Measurements from ENCODE around the gene INHBB.
A peak's percentile ranks its signal among the peaks of the same experiment; 100 is the strongest.
"Not testable (repeated sequence)": the region's sequence is repeated elsewhere in the genome, so short reads cannot be mapped to it uniquely, and the experiment has no call there.

The INHBB gene

GRCh38 chr2:120346026-120346666, at the start of gene INHBB:
Gene INHBB, plus strand, starts transcription at chr2:120346136. Its CDS starts 53 bp downstream, at chr2:120346189.
- no peak for DNase-seq

GRCh38 chr2:120298173-120298835, 47.6 kb upstream of the INHBB start:
- DNase-seq, result no peak

DNA sequence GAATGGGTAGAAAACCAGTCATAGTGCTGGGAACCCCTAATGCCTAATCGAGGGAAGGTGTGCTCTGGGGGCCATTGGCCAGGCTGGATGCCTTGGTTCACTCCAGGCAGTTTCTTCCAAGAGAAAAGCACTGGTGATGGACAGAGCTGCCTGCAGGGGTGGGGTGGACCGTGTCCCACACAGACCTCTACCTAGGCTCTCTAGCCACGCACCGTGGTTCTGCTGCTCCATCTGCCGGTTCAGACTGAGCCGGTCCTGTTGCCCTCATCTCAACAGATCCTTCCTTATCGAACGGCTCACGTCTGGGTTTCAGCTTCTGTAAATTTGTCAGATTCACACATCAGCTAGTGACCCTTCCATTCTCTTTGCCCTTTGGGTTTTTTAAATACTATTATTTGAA, 46.9 kb upstream of the INHBB start:
- DNase-seq, result no peak

- DNase-seq, result no peak
Measured at GRCh38 chr2:120299561-120299960, 46.4 kb upstream of the INHBB start.

DNA sequence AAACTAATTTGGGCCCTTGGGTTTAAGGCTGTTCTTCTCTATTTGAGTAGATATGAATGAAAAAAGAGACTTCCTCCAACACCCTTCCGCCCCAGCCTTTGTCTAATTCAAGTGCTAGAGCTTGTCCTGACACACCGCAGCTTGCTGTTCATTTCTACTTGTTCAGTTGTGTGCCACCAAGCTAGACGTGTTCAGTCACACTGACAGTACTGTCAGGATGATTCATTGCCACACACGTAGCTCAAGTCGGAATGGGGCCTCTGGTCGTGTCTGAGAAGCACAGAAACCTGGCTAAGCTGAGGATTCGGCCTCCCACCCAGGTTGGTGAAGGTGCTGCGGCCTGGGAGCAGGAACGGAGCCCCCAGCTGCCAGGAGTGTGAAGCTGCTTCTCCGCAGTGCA, 45.6 kb upstream of the INHBB start:
- no peak for DNase-seq

GRCh38 chr2:120301284-120301683, 44.7 kb upstream of the INHBB start:
- no peak for DNase-seq

- DNase-seq, result no peak
Measured at GRCh38 chr2:120302301-120302700, 43.6 kb upstream of the INHBB start.

- no peak for DNase-seq
Measured at GRCh38 chr2:120303177-120303576, 42.8 kb upstream of the INHBB start.

DNA sequence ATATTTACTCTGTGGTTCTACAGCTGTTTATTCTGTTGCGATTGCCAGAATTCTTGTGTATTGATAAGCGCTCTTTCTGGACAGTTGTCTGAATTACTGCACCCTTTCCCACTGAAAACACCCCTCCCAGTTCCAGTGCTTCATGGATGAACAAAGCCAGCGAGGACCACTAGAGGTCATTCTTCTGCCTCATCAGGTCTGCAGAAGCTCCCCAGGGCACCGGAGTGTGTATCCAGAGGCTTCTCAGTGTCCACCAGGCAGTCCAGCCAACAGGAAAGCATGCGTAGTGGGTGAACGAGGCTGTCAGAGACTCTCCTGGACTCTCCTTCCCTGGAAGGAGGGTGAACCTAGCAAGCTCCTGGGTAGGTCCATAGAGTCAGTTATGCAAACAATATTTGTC, 40.6 kb upstream of the INHBB start:
- peak; percentile 28 for DNase-seq

DNA sequence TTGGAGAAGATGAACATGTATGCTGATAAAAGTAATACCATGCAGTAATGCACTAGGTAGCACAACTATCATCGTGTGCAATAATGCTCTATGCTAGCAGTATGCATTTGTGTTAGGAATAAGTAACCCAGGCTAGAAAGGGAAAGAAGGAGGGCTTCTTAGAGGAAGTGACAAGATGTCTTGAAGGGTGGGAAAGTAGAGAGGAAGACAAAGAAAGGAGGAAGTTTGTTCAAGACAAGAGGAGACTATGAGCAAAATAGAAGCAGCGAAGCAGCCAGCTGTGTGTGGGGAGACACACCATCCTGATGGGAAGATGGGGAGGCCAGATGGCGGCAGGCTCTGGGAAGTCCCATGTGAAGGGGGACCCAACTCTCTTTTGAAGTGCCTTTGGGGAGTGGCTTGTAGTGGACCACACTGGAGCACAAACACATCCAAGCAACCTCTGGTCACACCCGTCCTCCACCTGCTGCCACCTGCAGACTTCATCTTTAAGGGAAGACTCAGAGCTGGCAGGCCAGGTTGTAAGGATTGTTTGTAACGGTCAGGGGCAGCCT, 39.9 kb upstream of the INHBB start:
- no peak for DNase-seq

GRCh38 chr2:120307482-120307881, 38.5 kb upstream of the INHBB start:
- DNase-seq, result no peak

DNA sequence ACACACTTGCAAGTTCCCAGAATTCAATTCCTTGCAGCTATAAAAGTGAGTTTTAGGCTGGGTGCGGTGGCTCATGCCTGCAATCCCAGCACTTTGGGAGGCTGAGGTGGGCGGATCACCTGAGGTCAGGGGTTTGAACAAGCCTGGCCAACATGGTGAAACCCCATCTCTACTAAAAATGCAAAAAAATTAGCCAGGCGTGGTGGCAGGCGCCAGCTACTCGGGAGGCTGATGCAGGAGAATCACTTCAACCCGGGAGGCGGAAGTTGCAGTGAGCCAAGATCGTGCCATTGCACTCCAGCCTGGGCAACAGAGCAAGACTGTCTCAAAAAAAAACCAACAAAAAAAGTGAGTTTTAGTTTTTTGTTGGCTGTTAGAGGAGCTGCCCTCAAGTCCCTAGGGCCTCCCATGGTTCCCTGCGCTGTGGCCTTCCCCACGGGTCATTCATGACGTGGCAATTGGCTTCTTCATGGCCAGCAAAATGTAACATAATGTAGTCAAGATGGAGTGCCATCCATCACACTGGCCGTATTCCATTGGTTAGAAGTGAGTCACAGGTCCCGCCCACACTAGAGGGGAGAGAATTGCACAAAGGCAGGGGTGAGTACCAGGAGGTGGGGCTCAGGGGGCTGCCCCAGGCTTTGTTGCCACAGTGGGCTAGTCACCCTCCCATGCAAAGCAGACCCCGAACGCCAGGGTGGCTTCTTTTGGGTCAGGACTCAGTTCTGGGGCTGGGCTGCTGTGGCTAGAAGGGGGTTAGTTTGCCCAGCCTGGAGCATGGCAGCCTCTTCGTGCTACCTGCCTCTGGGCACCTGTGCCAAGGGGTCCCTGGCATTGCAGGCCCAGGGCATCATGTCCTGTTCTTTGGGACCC, 37.7 kb upstream of the INHBB start:
- no peak for DNase-seq

DNA sequence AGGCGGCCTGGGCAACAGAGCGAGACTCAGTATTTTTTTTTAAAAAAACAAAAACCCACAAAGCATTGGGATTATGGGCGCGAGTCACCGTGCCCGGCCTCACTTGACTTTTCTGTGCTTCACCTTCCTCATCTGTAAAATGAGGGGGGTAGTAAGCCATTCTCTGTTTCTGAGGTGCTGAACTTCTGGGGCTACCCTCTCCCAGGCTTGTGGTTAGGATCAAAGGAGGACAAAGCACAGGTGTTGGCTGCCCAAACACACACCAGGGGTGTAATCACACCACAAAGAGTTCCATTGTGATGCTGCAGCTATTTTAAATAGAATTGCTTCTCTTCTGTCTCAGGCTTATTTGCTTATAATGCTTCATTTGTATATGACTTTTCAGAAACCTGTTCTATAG, 35.8 kb upstream of the INHBB start:
- DNase-seq, result no peak

GRCh38 chr2:120310841-120311240, 35.1 kb upstream of the INHBB start:
- DNase-seq, result not testable (repeated sequence)

DNA sequence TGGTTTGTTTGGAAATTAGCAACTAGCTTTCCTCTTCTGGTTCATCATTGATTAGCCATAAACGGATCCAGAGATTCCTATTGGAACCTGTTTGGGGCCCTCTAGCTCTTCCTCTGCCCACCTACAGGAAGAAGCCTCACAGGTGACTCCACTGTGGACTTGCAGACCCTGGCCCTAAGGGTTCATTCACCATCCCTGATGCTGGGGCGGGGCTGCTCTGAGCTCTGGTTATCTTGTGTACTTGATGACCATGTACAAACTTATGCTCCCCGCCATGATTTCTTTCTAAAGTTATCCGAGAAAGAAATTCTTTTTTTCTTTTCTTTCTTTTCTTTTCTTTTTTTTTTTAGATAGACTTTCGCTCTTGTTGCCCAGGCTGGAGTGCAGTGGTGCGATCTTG, 33.9 kb upstream of the INHBB start:
- no peak for DNase-seq

GRCh38 chr2:120312860-120313694, 32.9 kb upstream of the INHBB start:
- DNase-seq, result peak; percentile 67

- no peak for DNase-seq
Measured at GRCh38 chr2:120313695-120314615, 32.0 kb upstream of the INHBB start.

DNA sequence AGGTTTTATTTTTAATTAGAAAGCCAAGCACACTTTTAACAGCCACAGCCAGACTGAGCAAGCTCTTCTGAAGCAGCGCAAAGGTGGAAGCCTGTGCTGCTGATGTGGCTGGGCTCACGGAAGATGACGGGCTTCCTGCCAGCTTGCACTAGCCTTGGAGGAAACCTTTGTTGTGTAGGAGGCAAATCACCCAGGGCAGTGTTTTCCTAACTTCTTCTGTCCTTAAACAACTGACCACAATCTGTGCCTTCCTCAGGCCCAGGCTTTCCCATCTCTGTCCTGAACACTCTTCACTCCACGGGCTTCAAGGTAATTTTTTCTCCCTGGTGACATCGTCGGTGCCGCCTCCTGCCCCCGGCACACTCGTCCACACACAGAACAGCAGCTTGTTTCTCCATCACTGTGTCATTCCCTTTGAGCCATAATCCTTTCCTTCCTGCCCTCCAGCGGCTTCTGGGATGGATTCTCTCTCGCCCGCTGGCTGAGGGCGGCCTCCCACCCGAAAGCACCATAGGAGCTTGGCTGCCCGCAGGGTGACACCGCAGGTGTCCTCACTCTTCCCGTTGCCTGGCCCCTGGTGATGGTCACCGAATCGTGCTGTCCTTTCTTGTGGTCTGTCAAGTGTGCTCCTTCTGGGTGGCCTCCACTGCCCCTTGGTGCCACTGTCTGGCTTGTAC, 31.1 kb upstream of the INHBB start:
- no peak for DNase-seq

DNA sequence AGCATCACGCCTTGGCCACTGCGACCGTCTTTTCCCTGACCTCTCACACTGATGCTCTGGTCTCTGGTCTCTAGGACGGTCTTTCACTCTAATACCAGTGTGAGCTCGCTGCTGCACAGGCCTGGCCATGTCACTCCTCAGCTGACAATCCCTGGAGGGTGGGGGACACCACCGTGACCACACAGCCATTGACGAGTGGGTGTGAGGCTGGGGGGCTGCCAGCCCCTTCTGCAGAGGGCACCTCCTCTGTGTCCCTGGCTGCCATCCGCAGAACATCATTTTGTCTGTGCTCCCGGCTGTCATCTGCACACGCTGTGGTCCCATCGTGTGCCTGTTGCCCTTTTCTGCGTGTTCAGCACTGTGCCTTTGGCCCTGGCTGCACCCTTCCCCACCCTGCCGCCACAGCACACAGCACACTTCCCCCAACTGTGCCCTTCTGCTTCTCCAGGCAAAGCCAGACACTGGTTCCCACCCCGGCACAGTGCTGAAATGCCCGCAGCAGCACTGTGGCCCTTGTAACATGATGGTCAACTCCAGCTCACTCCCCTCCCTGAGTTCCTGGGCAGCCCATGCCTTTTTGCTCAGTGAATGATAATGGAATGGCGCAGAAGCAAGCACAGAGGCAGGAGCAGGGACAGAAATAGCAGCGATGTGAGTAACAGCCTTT, 30.4 kb upstream of the INHBB start:
- no peak for DNase-seq

DNA sequence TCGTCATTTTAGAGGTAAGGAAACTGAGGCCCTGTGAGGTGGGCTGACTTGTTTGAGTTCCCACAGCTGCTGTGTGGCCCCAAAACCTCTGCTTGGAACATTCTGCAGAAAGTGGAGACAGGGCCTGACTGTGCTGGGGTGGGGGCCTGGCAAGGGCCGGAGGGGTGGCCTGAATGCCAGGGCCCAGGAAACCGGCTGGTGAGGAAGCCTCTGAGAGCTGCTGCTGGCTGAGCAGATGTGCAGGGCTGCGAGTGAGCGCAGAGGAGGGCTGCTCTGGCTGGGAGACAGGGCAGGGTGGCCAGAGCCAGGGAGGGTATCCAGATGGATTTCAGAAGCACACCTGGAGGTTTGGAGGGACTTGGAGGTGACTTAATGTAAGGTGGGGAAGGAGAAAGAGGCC, 29.9 kb upstream of the INHBB start:
- no peak for DNase-seq
